HepG2 (cell line): ENCODE results near the gene DNAJB11. TPM values are rescaled to one million over a fixed set of nuclear protein-coding genes. Genes with fewer than 3 reads are reported as not detected.
A peak's percentile ranks its signal among the peaks of the same experiment; 100 is the strongest.

Source experiments
- BRF2 ChIP-seq: sonication (generic); formaldehyde crosslinking; IDR thresholded peaks from 2 replicates; pipeline ENCODE4 v1.8.1; 2022; ENCODE audit warnings: mild to moderate bottlenecking, missing genetic modification reagents
- DZIP1 ChIP-seq: sonication (generic); formaldehyde crosslinking; IDR thresholded peaks from 2 replicates; pipeline ENCODE4 v1.5.0; 2020; ENCODE audit warnings: mild to moderate bottlenecking, missing genetic modification reagents
- GPBP1L1 ChIP-seq: sonication (generic); formaldehyde crosslinking; IDR thresholded peaks from 2 replicates; pipeline ENCODE4 v1.5.0; 2020; ENCODE audit warnings: mild to moderate bottlenecking, missing genetic modification reagents
- KLF16 ChIP-seq, 2 experiments: sonication (generic) in 1 of 2; formaldehyde crosslinking in 1 of 2; IDR thresholded peaks; 2 replicates each; pipeline versions ENCODE4 v1.6.1 to v1.8.0; 2016 to 2023; ENCODE audit warnings: missing genetic modification reagents in 2 of 2, missing compliant biosample characterization in 1 of 2
- LBX2 ChIP-seq: sonication (generic); formaldehyde crosslinking; IDR thresholded peaks from 2 replicates; pipeline ENCODE4 v1.5.0; 2020; ENCODE audit warnings: missing genetic modification reagents, mild to moderate bottlenecking, borderline replicate concordance
- NKX3-1 ChIP-seq: sonication (generic); formaldehyde crosslinking; IDR thresholded peaks from 2 replicates; pipeline ENCODE4 v1.5.0; 2020; ENCODE audit warnings: missing genetic modification reagents
- POLR2AphosphoS5 ChIP-seq: IDR thresholded peaks from 2 replicates; pipeline ENCODE4 v1.6.1; 2012; ENCODE audit warnings: low read depth, low read length
- RXRA ChIP-seq: sonication (generic); formaldehyde crosslinking; IDR thresholded peaks from 2 replicates; pipeline ENCODE4 v1.5.1; 2020; ENCODE audit warnings: missing genetic modification reagents
- SALL1 ChIP-seq: sonication (generic); formaldehyde crosslinking; IDR thresholded peaks from 2 replicates; pipeline ENCODE4 v1.8.0; 2022; ENCODE audit warnings: mild to moderate bottlenecking, missing genetic modification reagents
- THAP11 ChIP-seq: IDR thresholded peaks from 2 replicates; pipeline ENCODE4 v1.6.1; 2016; ENCODE audit warnings: missing biosample characterization, missing genetic modification reagents
- TMF1 ChIP-seq: sonication (generic); formaldehyde crosslinking; IDR thresholded peaks from 2 replicates; pipeline ENCODE4 v1.8.1; 2022; ENCODE audit warnings: low read depth, missing genetic modification reagents
- ZBTB21 ChIP-seq: sonication (generic); formaldehyde crosslinking; IDR thresholded peaks from 2 replicates; pipeline ENCODE4 v1.4.0; 2020; ENCODE audit warnings: missing genetic modification reagents
- ZKSCAN8 ChIP-seq: IDR thresholded peaks from 2 replicates; pipeline ENCODE4 v1.6.1; 2016; ENCODE audit warnings: borderline replicate concordance, missing genetic modification reagents, missing compliant biosample characterization
- ZNF160 ChIP-seq: sonication (generic); formaldehyde crosslinking; IDR thresholded peaks from 2 replicates; pipeline ENCODE4 v1.8.0; 2022; ENCODE audit warnings: mild to moderate bottlenecking, inconsistent platforms, missing genetic modification reagents
- ZNF552 ChIP-seq: sonication (generic); formaldehyde crosslinking; IDR thresholded peaks from 2 replicates; pipeline ENCODE4 v1.9.0; 2022; ENCODE audit warnings: missing genetic modification reagents, mild to moderate bottlenecking, borderline replicate concordance
- ZNF607 ChIP-seq: sonication (generic); formaldehyde crosslinking; IDR thresholded peaks from 2 replicates; pipeline ENCODE4 v1.5.1; 2020; ENCODE audit warnings: missing genetic modification reagents, mild to moderate bottlenecking, borderline replicate concordance
- ZNF737 ChIP-seq: sonication (generic); formaldehyde crosslinking; IDR thresholded peaks from 2 replicates; pipeline ENCODE4 v1.5.0; 2020; ENCODE audit warnings: missing genetic modification reagents, mild to moderate bottlenecking, borderline replicate concordance
- ZNF777 ChIP-seq: sonication (generic); formaldehyde crosslinking; IDR thresholded peaks from 2 replicates; pipeline ENCODE4 v1.4.0; 2020; ENCODE audit warnings: missing genetic modification reagents
- ZNF780A ChIP-seq: sonication (generic); formaldehyde crosslinking; IDR thresholded peaks from 2 replicates; pipeline ENCODE4 v1.8.0; 2022; ENCODE audit warnings: mild to moderate bottlenecking, missing genetic modification reagents, moderate library complexity
- polyA plus RNA-seq, 8 experiments: library from polyadenylated mRNA; depleted of rRNA in 3 of 8; stranded (reverse) in 7 of 8; unstranded in 1 of 8; fragments of >200 nt; fragmentation: Illumina TruSeq in 4 of 8; extraction: Trizol in 4 of 8; gene quantifications; 2 replicates each; pipeline versions ENCODE4 v1.2.1 to v1.2.3, GENCODE V29; 2011 to 2016; ENCODE audit warnings: low read depth in 4 of 8, missing spikeins in 1 of 8, mixed read lengths in 1 of 8; ENCODE audit not compliant: insufficient read depth in 1 of 8
- total RNA-seq, 5 experiments: library from RNA; depleted of rRNA; stranded (reverse); fragments of >200 nt; fragmentation: Illumina TruSeq; extraction: Trizol; gene quantifications; 2 replicates each; pipeline ENCODE4 v1.2.3, GENCODE V29; 2016; ENCODE audit warnings: low read depth in 1 of 5
- TF ChIP-seq, protein P1 (sequence below): sonication (generic); formaldehyde crosslinking; IDR thresholded peaks from 2 replicates; pipeline ENCODE4 v1.5.1; 2020; ENCODE audit warnings: mild to moderate bottlenecking, missing genetic modification reagents, borderline replicate concordance
- TF ChIP-seq, protein P2 (sequence below): sonication (generic); formaldehyde crosslinking; IDR thresholded peaks from 2 replicates; pipeline ENCODE4 v1.9.0; 2021; ENCODE audit warnings: missing genetic modification reagents, borderline replicate concordance

The DNAJB11 gene
- total and polyA plus RNA-seq, 2 of the 13 experiments (the other 11 are each of a cell fraction or from before 2014, with no cell fraction given), result 41.0 to 132 TPM

GRCh38 chr3:186594591-186595113 lies 24.1 kb downstream of the DNAJB11 start (continued):
- no peak for TF ChIP-seq ZNF552
- no peak for TF ChIP-seq KLF16 (CRISPR knock-in tag; IDR thresholded peaks at IDR 0.05)
- no peak for TF ChIP-seq ZNF607 (CRISPR knock-in tag)
- TF ChIP-seq ZKSCAN8 (CRISPR knock-in tag), result 0 out of 2 replicates have a peak, but pooled peaks have one; percentile 41
- TF ChIP-seq LBX2, result no peak
- TF ChIP-seq TMF1 (CRISPR knock-in tag), result no peak
- no peak for TF ChIP-seq GPBP1L1 (CRISPR knock-in tag)
- TF ChIP-seq, protein P1, sequence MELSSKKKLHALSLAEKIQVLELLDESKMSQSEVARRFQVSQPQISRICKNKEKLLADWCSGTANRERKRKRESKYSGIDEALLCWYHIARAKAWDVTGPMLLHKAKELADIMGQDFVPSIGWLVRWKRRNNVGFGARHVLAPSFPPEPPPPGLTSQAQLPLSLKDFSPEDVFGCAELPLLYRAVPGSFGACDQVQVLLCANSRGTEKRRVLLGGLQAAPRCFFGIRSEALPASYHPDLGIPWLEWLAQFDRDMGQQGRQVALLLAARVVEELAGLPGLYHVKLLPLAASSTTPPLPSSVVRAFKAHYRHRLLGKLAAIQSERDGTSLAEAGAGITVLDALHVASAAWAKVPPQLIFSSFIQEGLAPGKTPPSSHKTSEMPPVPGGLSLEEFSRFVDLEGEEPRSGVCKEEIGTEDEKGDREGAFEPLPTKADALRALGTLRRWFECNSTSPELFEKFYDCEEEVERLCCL (CRISPR knock-in tag), result no peak
- no peak for TF ChIP-seq DZIP1 (CRISPR knock-in tag)
- no peak for TF ChIP-seq BRF2 (CRISPR knock-in tag)
- no peak for TF ChIP-seq ZNF160 (CRISPR knock-in tag)
- TF ChIP-seq, protein P2, sequence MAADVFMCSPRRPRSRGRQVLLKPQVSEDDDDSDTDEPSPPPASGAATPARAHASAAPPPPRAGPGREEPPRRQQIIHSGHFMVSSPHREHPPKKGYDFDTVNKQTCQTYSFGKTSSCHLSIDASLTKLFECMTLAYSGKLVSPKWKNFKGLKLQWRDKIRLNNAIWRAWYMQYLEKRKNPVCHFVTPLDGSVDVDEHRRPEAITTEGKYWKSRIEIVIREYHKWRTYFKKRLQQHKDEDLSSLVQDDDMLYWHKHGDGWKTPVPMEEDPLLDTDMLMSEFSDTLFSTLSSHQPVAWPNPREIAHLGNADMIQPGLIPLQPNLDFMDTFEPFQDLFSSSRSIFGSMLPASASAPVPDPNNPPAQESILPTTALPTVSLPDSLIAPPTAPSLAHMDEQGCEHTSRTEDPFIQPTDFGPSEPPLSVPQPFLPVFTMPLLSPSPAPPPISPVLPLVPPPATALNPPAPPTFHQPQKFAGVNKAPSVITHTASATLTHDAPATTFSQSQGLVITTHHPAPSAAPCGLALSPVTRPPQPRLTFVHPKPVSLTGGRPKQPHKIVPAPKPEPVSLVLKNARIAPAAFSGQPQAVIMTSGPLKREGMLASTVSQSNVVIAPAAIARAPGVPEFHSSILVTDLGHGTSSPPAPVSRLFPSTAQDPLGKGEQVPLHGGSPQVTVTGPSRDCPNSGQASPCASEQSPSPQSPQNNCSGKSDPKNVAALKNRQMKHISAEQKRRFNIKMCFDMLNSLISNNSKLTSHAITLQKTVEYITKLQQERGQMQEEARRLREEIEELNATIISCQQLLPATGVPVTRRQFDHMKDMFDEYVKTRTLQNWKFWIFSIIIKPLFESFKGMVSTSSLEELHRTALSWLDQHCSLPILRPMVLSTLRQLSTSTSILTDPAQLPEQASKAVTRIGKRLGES (CRISPR knock-in tag), result no peak
- no peak for TF ChIP-seq ZNF780A (CRISPR knock-in tag)
- TF ChIP-seq POLR2AphosphoS5, result no peak
- TF ChIP-seq NKX3-1 (CRISPR knock-in tag), result no peak
- TF ChIP-seq THAP11 (CRISPR knock-in tag), result no peak
- no peak for TF ChIP-seq ZNF737 (CRISPR knock-in tag)
- no peak for TF ChIP-seq RXRA (CRISPR knock-in tag)
- peak; percentile 71 for TF ChIP-seq SALL1 (CRISPR knock-in tag)
- TF ChIP-seq ZBTB21 (CRISPR knock-in tag), result no peak
- no peak for TF ChIP-seq ZNF777
